ENCODE measurements around the gene RHOB.
"Not testable (repeated sequence)": the region's sequence is repeated elsewhere in the genome, so short reads cannot be mapped to it uniquely, and the experiment has no call there.

The RHOB gene

DNA sequence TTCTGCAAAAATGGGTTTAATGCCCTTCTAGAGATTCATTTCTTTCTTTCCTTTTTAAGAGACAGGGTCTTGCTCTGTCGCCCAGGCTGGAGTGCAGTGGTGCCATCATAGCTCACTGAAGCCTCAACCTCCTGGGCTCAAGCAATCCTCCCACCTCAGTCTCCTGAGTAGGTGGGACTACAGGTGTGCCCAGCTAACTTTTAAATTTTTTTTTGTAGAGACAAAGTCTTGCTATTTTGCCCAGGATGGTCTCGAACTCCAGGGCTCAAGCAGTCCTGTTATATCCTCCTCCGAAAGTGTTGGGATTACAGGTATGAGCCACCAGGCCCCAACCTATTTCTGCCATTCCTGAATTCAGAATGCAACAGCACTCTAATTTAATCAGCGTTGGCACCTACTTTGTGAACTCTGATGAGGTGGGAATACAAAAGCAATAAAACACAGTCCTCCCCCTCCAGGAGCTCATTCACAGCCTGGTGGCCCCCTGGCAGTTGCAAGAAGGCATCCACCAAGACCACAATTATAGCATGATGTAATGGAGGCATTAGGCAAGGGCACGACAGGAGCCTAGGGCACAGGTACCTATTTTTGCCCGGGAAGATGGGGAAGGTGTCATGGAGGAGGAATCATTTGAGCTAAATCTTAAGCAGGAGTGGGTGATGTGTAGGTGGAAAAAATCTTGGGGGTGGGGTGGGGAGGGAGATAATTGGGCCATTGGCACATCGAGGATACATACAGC is 5.1 kb downstream of the RHOB start:
- in situ Hi-C loops (cut with MboI; ENCODE audit: low sequenced_read_pairs) = no loop called here

DNA sequence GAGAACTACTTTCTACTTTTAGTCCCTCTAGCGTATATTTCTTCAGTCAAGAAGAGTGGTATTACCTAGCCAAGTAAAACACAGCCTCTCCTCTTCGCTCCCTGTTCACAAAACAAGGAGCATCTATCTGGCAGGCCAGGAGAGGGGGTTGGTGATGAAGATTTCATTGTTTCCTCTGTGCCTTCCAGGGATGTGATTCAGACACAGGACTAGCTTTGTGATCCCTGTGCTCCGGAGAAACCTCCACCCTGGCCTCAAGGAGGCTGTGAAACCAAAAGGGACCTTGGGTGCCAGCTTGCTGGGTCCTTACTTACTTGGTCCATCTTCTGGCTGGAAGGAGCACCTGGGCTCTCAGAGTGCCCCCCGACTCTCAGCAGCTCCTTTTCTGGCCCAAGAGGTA is 5.7 kb downstream of the RHOB start:
- in situ Hi-C loops (cut with MboI; ENCODE audit: low sequenced_read_pairs) = no loop called here

DNA sequence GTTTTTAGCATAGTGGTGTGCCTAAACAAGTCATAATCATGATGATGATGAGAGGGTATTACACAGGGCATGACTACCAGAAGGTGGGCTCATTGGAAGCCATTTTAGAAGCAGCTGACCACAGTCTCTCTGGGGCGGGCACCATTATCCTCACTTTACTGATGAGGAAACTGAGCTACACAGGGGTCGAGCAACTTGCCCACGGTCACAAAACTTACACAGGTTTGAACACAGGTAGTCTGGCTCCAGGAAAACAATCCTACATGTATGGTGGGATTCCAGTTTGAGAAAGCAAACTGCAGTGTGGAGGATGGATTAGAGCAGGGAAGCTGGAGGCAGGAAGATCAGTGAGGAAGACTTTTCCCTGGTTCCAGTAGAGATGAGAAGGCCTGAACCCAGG is 6.2 kb downstream of the RHOB start:
- in situ Hi-C loops (cut with MboI; ENCODE audit: low sequenced_read_pairs) = no loop called here

DNA sequence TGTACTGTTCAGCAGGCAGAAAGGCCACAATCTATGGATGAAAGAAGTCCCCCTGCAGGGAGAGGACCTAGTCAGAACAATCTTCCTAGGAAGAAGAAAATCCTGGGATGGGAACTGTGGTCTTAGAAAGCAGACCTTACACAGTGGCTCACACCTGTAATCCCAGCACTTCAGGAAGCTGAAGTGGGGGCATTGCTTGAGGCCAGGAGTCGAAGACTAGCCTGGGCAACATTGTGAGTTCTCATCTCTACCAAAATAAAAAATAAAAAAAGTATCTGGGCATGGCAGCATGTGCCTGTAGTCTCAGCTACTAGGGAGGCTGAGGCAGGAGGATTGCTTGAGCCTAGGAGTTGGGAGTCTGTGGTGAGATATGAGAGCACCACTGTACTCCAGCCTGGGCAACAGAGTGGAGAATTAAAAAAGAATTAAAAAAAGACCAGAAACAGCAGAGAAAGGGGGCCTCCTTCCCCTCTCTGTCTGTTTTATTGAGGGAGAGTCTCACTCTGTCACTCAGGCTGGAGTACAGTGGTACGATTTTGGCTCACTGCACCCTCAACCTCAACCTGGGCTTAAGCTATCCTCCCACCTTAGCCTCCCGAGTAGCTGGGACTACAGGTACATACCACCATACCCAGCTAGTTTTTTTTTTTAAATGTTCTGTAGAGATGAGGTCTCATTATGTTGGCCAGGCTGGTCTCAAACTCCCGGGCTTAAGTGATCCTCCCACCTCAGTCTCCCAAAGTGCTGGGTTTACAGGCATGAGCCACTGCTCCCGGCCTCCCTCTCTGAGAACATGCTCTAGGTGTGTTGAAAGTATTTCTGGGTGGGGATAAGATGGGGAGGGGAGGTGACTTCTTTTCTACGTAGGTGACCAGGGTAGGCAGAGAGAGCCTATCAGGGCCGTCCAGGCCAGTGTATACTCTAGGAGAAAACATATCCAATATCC is 7.4 kb downstream of the RHOB start:
- in situ Hi-C loops (cut with MboI; ENCODE audit: low sequenced_read_pairs) = no loop called here

DNA sequence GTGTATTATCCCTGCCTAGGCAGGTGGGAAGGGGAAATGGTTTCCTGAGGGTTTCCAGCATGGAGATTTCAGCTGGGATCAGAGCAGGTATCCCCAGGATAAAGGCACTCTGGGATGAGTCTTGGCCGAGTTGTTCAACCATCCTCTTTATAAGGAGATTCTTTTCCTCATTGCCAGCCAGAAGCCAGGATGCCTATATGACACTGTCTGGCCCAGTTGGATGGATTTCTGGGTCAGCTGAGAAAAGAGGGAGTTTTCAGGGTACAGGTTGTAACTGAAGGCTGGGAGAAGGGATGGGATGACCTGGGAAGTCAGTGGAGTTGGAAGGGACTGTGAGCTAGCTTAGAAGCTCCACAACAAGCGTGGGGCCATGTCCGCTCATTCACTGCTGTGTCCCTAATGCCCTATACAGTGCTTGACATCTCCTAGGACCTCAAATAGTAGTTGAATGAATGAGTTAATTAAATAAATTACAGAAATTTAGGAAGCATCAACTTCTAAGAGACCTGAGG is 8.3 kb downstream of the RHOB start:
- in situ Hi-C loops (cut with MboI; ENCODE audit: low sequenced_read_pairs) = no loop called here

DNA sequence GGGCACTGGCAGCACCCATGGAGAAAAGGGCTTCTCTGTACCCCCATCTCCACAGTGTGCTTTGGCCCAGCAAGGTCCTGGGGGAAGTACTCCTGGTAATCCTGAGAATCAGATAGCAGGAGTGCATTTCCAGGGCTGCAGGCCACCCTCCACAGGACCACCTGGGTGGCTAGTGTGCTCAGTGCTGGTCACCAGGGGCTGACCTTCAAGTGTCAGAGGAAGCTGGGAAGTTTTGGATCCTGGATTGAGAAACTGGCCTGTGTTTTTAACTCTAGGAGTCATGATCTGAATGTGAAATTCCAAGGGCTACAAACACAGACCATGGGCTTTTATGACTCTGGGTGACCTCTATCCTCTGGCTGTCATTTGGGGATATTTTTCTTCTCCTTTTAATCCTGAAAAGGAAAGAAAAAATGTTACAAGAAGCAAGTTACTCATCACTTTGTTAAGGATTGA is 9.3 kb downstream of the RHOB start:
- in situ Hi-C loops (cut with MboI; ENCODE audit: low sequenced_read_pairs) = no loop called here

DNA sequence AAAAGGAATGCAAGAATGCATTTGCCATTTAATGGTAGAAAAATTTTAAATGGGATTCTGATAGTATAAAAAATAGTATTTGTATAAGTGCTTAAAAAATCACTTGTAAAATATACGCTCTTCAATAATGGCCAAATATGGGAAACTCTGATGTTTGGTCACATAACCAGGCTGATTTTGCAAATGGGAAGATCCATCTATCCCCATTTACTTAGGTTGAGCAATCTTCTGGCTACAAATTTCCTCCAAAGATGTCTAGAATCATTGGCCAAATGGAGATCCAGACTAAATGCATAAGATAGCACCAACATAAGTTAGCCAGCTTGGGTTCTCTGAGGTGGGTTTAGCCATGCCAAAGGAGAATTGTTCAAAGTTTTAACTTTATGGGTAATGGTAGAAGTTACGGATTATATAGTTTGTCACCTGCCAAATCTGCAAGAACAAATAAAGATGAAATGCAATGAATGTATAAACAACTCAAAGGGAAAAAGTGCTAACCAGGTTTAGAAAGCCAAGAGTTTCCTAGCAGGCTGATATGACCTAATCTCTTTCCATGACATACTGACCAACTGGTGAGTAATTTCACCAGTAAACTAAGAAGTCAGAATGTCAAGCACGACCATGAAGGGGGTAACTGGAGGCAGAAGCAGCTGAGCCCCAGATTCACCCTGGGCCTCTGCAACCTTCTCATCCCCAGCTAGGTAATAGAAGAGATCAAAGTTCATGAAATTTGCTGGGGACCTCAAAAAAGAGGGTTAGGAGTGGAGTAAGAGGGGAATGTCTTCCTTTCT is 10.0 kb downstream of the RHOB start:
- in situ Hi-C loops (cut with MboI; ENCODE audit: low sequenced_read_pairs) = no loop called here

DNA sequence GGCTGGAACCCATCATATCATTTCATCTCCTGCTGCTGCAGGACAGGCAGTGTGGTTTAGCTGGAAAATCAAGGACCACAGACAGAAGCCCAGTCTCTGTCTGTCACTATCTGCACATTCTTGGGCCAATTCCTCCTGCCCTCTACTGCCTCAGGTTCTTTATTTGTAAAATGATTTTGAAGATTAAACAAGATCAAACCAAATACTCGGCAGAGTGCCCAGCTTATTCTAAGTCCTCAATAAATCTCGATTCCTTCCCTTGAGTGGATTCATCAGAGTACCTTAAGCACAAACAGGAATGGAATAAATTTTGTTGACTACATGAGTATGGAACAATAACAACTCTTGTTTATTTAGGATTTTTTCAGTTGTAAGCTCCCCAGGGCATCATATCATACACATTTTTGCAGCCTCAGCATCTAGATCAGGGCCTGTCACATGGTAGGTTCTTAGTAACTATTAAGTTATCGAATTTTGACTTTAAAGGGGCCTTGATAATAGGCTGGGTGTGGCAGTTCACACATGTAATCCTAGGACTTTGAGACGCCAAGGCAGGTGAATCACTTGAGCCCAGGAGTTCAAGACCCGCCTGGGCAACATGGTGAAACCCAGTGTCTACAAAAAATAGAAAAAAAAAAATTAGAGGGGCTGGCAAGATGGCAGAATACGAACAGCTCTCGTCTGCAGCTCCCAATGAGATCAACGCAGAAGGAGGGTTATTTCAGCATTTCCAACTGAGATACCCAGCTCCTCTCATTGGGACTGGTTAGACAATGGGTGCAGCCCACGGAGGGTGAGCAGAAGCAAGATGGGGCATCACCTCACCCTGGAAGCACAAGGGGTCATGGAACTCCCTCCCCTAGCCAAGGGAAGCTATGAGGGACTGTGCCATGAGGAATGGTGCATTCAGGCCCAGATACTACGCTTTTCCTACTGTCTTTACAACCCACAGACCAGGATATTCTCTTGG is 11.1 kb downstream of the RHOB start:
- in situ Hi-C loops (cut with MboI; ENCODE audit: low sequenced_read_pairs) = no loop called here

DNA sequence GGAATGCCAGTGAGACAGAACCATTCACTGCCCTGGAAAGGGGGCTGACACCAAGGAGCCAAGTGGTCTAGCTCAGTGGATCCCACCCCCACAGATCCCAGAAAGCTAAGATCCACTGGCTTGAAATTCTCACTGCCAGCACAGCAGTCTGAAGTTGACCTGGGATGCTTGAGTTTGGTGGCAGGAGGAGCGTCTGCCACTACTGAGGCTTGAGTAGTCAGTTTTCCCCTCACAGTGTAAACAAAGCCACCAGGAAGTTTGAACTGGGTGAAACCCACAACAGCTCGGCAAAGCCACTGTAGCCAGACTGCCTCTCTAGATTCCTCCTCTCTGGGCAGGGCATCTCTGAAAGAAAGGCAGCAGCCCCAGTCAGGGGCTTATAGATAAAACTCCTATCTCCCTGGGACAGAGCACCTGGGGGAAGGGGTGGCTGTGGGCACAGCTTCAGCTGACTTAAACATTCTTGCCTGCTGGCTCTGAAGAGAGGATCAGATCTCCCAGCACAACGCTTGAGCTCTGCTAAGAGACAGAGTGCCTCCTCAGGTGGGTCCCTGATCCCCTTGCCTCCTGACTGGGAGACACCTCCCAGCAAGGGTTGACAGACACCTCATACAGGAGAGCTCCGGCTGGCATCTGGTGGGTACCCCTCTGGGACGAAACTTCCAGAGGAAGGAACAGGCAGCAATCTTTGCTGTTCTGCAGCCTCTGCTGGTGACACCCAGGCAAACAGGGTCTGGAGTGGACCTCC is 12.0 kb downstream of the RHOB start:
- in situ Hi-C loops (cut with MboI; ENCODE audit: low sequenced_read_pairs) = not testable (repeated sequence)

DNA sequence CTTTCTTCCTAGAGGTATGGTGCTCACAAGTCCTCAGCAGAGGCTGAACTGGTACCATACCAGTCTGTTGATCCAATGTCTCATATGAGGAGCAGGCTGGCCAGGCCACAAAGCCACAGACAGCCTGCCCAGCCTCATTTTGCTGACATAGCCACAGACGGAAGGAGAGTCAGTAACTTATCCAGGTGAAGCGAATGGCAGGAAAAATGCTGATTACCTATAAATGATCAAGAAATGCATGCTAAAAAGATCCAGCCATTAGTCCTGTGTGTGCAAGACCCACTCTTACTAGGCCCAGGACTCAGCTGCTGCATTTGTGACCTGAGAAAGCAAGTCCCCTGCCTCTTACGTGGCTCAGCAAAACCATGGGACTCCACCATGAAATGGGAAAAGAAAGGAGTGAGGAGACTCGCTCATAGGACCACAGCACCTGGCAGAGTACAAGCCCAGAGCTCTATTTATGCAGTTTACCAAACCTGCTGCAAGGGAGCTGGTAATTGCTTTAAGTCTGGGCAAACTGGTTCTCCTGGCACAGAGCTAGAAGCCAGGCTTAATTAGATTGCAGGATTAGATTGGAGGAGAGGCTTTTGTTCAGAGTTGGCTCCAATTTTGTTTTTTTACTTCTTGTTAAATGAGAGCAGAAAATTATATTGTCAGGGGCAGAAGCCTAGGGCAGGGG is 19.0 kb downstream of the RHOB start:
- in situ Hi-C loops (cut with MboI; ENCODE audit: low sequenced_read_pairs) = no loop called here

DNA sequence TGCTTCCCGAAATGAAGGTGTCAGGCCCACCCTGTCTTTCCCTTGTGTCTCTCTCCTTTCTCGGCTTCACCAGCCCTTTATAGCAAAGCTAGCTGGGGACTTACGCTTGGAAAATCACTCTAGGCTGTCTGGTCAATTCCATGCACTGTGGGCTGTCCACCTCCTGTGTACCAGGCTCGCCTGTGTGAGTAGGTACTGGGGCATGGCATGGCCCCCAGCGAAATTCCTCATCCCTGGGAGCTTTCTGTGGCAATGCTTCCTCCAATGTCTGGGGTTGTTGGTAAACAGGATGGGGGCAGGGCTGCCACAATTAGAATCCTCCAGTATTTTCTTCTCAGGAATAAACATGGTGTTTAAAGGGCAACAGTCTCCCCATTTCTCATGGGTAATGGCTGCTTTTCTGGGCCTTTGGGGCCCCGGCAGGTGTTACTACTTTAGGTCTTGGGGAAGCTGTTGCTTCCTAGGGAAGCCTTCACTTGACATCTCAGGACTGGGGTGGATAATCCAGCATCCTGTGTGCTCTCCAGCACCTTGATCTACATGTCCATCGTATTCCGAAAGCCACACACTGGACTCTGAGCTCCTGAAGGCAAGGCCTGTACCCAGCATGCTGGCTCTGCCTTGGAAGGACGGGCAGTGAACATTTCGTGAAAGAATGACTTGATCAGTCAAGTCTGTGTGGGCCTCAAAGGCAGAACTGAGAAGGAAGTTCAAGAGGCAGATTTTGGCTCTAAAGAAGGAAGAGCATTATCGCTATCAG is 21.1 kb downstream of the RHOB start:
- in situ Hi-C loops (cut with MboI; ENCODE audit: low sequenced_read_pairs) = no loop called here

DNA sequence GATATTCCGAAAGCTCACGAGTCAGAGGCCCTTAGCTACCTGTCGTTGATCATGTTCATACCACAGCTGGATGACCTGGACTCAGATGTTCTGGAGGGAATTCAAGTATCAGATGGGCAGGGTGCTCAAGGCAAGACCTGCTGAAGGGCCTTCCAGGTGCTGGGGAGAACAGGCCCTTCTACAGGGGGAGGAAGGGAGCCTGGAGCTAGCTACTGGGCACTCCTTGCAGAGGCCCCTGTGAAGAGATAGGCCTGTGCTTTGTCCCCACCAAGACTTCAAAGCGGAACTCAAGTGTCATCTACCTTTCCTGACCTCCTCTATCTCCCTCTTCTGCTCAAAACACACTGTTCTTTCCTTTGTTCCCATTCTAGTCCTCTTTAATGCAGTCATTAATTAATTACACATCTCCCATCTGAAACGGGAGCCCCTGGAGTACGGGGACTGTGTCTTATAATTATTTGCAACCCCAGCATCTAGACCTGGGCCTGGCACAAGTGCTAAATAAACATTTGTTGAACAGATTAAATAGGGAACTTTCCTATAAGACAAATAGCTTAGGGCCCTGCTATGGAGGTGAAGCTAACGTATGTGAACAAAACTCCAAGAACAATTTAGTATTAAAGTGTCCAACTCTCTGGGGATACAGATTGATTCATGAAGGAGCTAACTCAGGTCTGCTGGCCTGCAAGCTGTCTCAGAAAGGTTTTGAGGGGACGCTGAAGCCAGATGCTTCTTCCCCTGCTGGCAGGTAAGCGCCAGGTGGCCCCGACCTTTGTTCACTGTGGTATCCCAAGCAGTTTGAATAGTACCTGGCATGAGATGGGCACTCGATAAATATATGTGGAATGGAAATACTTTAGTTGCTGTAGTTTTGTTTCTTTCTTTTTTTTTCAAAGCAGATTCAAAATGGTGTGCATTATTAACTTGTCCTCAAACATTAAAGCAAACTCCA is 22.0 kb downstream of the RHOB start:
- in situ Hi-C loops (cut with MboI; ENCODE audit: low sequenced_read_pairs) = no loop called here

DNA sequence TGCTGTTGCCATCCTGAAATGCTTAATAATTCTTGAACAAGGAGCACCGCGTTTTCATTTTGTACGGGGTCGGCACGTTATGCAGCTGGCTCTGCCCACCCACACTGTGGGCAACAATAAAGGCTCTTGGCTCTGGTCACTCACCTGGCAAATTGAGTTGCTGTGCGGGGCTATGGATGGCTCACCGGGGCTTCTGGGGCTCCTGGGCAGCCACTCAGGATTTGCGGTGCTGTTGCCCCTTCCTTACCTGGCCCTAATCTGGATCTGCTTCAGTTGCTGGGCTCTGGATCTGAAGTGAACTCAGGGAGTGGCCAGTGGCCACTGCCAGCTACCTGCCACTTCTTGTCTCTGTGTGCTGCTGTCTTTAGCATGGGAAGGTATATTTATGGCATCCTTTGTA is 22.7 kb downstream of the RHOB start:
- in situ Hi-C loops (cut with MboI; ENCODE audit: low sequenced_read_pairs) = no loop called here

DNA sequence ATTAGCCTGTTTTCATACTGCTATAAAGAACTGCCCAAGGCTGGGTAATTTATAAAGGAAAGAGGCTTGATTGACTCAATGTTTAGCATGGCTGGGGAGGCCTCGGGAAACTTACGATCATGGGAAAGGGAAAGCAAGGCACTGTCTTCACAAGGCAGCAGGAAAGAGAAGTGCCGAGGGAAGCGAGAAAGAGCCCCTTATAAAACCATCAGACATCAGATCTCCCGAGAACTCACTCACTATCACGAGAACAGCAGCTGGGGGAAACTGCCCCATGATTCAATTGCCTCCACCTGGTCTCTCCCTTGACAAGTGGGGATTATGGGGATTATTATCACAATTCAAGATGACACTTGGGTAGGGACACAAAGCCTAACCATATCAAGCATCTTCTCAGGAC is 23.3 kb downstream of the RHOB start:
- in situ Hi-C loops (cut with MboI; ENCODE audit: low sequenced_read_pairs) = no loop called here

DNA sequence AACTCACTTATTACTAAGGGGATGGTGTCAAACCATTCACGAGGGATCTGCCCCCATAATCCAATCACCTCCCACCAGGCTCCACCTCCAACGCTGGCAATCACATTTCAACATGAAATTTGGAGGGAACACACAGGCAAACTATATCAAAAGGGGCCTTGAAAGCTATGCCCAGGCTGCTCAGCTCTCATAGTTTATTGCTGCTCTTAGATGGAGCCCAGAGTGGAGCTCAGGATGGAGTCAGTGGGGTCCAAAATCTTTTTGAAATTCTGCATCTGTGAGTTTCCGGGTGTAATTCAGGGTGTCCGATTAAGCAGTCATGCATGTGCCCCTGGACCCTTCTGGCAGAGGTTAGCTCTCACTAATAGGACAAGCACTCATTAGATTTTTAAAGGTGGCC is 24.3 kb downstream of the RHOB start:
- in situ Hi-C loops (cut with MboI; ENCODE audit: low sequenced_read_pairs) = no loop called here

DNA sequence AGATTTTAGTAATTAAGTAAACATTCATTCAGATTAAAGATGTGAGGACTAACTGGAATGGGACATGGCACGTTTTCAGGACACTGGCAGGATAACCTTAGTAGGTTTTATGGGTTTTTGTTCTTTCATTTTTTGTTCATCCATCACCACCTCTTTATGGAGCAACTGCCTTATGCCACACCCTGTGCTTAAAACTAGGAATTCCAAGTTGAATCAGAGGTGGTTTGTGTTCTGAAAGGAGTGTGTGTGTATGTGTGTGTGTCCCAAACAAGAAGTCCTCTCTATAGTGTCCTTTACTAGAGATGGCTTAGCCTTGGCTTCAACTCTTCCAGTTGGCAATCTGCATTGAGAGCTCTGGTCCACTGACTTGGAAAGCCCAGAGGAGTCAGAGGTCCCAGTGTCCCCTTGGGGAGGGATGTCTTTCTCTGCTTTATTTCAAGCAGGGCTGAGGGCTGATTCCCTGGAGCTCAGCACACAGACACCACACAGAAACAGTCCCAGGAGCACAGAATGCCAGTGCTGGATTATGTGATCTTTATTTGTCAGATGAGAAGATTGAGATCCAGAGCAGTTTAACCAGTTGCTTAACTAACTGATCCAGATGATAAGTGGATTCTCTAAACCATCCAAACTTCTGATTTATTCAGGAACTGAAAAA is 25.2 kb downstream of the RHOB start:
- in situ Hi-C loops (cut with MboI; ENCODE audit: low sequenced_read_pairs) = no loop called here
